Neuronal stem cell (in vitro differentiated cells): ENCODE measurements around the gene CLK3.

Experiments
- DNase-seq: peaks from one replicate; pipeline ENCODE4 v3.0.0-alpha.2; 2013; ENCODE audit warnings: low spot score
- H2AFZ ChIP-seq: one replicate; pipeline ENCODE4 v1.6.1; 2013; ENCODE audit warnings: mild to moderate bottlenecking, low read length, inconsistent platforms
- H2AK5ac ChIP-seq: 2 replicates; pipeline ENCODE4 v1.6.1; 2013; ENCODE audit warnings: low read depth, mild to moderate bottlenecking, inconsistent platforms, low read length, moderate library complexity, mixed read lengths
- H2BK120ac ChIP-seq: 2 replicates; pipeline ENCODE4 v1.6.1; 2013; ENCODE audit warnings: low read depth, mild to moderate bottlenecking, inconsistent platforms, low read length, moderate library complexity, mixed read lengths
- H2BK12ac ChIP-seq: one replicate; pipeline ENCODE4 v1.6.1; 2013; ENCODE audit warnings: low read length, inconsistent platforms
- H2BK15ac ChIP-seq: 2 replicates; pipeline ENCODE4 v1.6.1; 2013; ENCODE audit warnings: mild to moderate bottlenecking, low read length, inconsistent platforms, mixed read lengths
- H2BK5ac ChIP-seq: one replicate; pipeline ENCODE4 v1.6.1; 2013; ENCODE audit warnings: inconsistent platforms, mild to moderate bottlenecking, low read length, moderate library complexity
- H3K14ac ChIP-seq: one replicate; pipeline ENCODE4 v1.6.1; 2013; ENCODE audit warnings: low read length, inconsistent platforms
- H3K18ac ChIP-seq: 2 replicates; pipeline ENCODE4 v1.6.1; 2013; ENCODE audit warnings: low read length, inconsistent platforms
- H3K23ac ChIP-seq: 2 replicates; pipeline ENCODE4 v1.6.1; 2013; ENCODE audit warnings: low read depth, mild to moderate bottlenecking, mixed read lengths, low read length, inconsistent platforms; ENCODE audit not compliant: poor library complexity
- H3K27ac ChIP-seq: replicated peaks from 3 replicates; pipeline ENCODE4 v1.5.1; 2013; ENCODE audit warnings: low read length, inconsistent platforms
- H3K27me3 ChIP-seq, 3 experiments: 2 replicates each; pipeline ENCODE4 v1.6.1; 2013; ENCODE audit warnings: low read length in 3 of 3, mild to moderate bottlenecking in 2 of 3, inconsistent platforms in 1 of 3, low read depth in 1 of 3, mixed read lengths in 1 of 3, moderate library complexity in 1 of 3; ENCODE audit not compliant: control insufficient read depth in 3 of 3, insufficient read depth in 3 of 3
- H3K36me3 ChIP-seq, 2 donors: replicated peaks in 1 of 2; 2 replicates each; pipeline ENCODE4 v1.6.1; 2013; ENCODE audit warnings: low read length in 2 of 2; ENCODE audit not compliant: control insufficient read depth in 2 of 2, insufficient read depth in 2 of 2
- H3K4ac ChIP-seq: 2 replicates; pipeline ENCODE4 v1.6.1; 2013; ENCODE audit warnings: inconsistent platforms, mild to moderate bottlenecking, low read length, moderate library complexity
- H3K4me1 ChIP-seq, 2 donors: 1 replicate in 1 of 2; 2 replicates in 1 of 2; pipeline ENCODE4 v1.6.1; 2013; ENCODE audit warnings: low read length in 2 of 2, low read depth in 1 of 2; ENCODE audit not compliant: control insufficient read depth in 2 of 2, insufficient read depth in 1 of 2
- H3K4me2 ChIP-seq: one replicate; pipeline ENCODE4 v1.6.1; 2013; ENCODE audit warnings: mild to moderate bottlenecking, low read length, inconsistent platforms; ENCODE audit not compliant: insufficient read depth, poor library complexity, severe bottlenecking
- H3K4me3 ChIP-seq, 2 donors: 2 replicates each; pipeline ENCODE4 v1.5.1; 2013; ENCODE audit warnings: low read length in 2 of 2, mild to moderate bottlenecking in 2 of 2, inconsistent platforms in 1 of 2, moderate library complexity in 1 of 2
- H3K79me1 ChIP-seq: one replicate; pipeline ENCODE4 v1.6.1; 2013; ENCODE audit warnings: low read depth, mild to moderate bottlenecking, inconsistent platforms, low read length, moderate library complexity
- H3K9ac ChIP-seq: one replicate; pipeline ENCODE4 v1.6.1; 2013; ENCODE audit warnings: mild to moderate bottlenecking, low read depth, low read length, inconsistent platforms; ENCODE audit not compliant: poor library complexity
- H3K9me3 ChIP-seq, 2 donors: replicated peaks in 1 of 2; 2 replicates each; pipeline versions ENCODE3 to v1.6.1; 2013; ENCODE audit warnings: low read length in 2 of 2, mild to moderate bottlenecking in 2 of 2, inconsistent platforms in 1 of 2, low read depth in 1 of 2, mixed read lengths in 1 of 2, moderate library complexity in 1 of 2; ENCODE audit not compliant: control insufficient read depth in 2 of 2, insufficient read depth in 1 of 2
- H4K8ac ChIP-seq: one replicate; pipeline ENCODE4 v1.6.1; 2013; ENCODE audit warnings: low read depth, mild to moderate bottlenecking, inconsistent platforms, low read length, moderate library complexity
- H4K91ac ChIP-seq: one replicate; pipeline ENCODE4 v1.6.1; 2013; ENCODE audit warnings: low read length, low read depth, mild to moderate bottlenecking, inconsistent platforms; ENCODE audit not compliant: poor library complexity
- WGBS, 2 donors: extraction: QIAGEN DNeasy Blood & Tissue Kit; methylation state at CpG; one replicate each; pipeline ENCODE4 v1.1.7; 2013; ENCODE audit warnings: missing lambda C conversion rate in 2 of 2, mixed read lengths in 1 of 2; ENCODE audit not compliant: insufficient read length in 2 of 2, insufficient replicate concordance in 1 of 2; ENCODE audit errors: extremely low coverage in 2 of 2; 5-methylcytosine and 5-hydroxymethylcytosine counted together

CLK3 gene

DNA sequence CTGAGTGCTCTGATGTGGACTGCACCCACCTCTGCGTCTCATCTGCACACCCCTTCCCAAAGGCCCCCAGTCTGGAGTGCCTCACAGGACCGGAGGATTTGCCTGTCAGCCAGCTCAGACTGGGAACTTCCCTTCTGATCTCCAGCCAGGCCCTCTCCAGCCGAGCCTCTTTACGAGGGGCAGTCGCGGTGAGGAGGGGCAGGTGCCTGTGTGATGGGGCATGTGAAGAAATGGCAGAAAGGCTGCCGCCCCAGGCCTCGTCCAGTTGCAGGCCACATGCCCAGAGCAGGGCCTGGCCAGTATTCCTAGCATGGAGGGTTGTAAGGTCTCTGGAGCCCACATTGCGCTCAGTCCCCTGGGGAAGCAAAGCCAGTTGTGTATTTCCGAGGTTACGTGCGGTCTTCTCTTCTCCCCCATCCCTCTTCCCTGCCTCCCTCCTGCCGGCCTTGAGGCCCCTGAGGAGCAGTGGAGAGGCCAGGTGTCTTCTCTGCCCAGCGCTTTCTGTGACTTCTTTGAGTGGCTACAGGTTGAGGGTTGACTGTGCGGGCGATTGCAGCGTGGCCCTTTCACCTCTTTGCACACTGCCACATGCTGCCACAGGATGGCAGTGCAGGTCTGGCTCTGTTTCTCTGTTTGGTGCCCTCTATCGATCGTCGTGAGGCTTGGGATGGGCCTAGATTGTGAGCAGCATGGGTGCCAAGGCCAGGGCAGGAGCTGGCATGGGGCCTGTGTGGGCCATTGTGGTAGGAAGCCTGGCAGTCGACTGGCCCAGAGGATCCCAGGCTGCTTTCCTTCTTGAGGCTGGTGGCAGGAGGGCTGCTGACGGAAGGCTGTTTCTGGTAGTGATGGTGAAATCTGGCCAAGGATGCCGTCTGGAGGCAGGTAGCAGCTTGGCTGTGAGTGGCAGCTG, 5.3 kb downstream of the CLK3 start:
- no peak overlapping the region for H2BK15ac ChIP-seq
- H3K4me3 ChIP-seq: peak overlapping the region in 1 of 2 donors; percentile 18
- H2AK5ac ChIP-seq: no peak overlapping the region
- H4K91ac ChIP-seq: no peak overlapping the region
- peak overlapping the region; percentile 22 for H3K18ac ChIP-seq
- H3K27me3 ChIP-seq: no peaks in the 10 kb centered on the region
- H3K27ac ChIP-seq: no peak overlapping the region
- no peak overlapping the region for H3K9ac ChIP-seq
- H3K4me2 ChIP-seq: no peak overlapping the region
- no peak overlapping the region for H3K4ac ChIP-seq
- H3K9me3 ChIP-seq: no peaks in the 10 kb centered on the region
- H2BK5ac ChIP-seq: no peak overlapping the region
- peaks cover 6 to 9% of the 10 kb centered on the region in 2 donors for H3K4me1 ChIP-seq
- H4K8ac ChIP-seq: no peak overlapping the region
- no peak overlapping the region for H3K14ac ChIP-seq
- peaks cover 31% of the 10 kb centered on the region for H3K79me1 ChIP-seq
- peak overlapping the region; percentile 22 for H3K23ac ChIP-seq
- peaks cover 66 to 81% of the 10 kb centered on the region in 2 donors for H3K36me3 ChIP-seq
- H2BK12ac ChIP-seq: no peak overlapping the region
- H2AFZ ChIP-seq: no peak overlapping the region
- WGBS, 2 donors: no CpG with 5 or more reads among the region's 23 CpGs
- no peak overlapping the region for H2BK120ac ChIP-seq
- DNase-seq: peak; percentile 50

- no peak overlapping the region for H3K27ac ChIP-seq
- no peak overlapping the region for H4K91ac ChIP-seq
- peak overlapping the region; percentile 22 for H3K23ac ChIP-seq
- H3K36me3 ChIP-seq: peaks cover 72 to 88% of the 10 kb centered on the region in 2 donors
- H2BK5ac ChIP-seq: no peak overlapping the region
- no peak overlapping the region for H2BK12ac ChIP-seq
- DNase-seq: no peak
- no peak overlapping the region for H2BK120ac ChIP-seq
- peak overlapping the region in 1 of 2 donors; percentile 18 for H3K4me3 ChIP-seq
- no peak overlapping the region for H4K8ac ChIP-seq
- H3K4me2 ChIP-seq: no peak overlapping the region
- H2AFZ ChIP-seq: no peak overlapping the region
- H3K9ac ChIP-seq: no peak overlapping the region
- H2BK15ac ChIP-seq: no peak overlapping the region
- H2AK5ac ChIP-seq: no peak overlapping the region
- H3K9me3 ChIP-seq: no peaks in the 10 kb centered on the region
- no peak overlapping the region for H3K14ac ChIP-seq
- H3K27me3 ChIP-seq: no peaks in the 10 kb centered on the region
- H3K4ac ChIP-seq: no peak overlapping the region
- H3K79me1 ChIP-seq: peaks cover 28% of the 10 kb centered on the region
- WGBS, 2 donors: no CpG with 5 or more reads among the region's 16 CpGs
- H3K4me1 ChIP-seq: peaks cover 5 to 9% of the 10 kb centered on the region in 2 donors
- peak overlapping the region; percentile 22 for H3K18ac ChIP-seq
These were observed 5.9 kb downstream of the CLK3 start for GRCh38 chr15:74621546-74621920.

- peaks cover 1 to 7% of the 10 kb centered on the region in 2 donors for H3K4me1 ChIP-seq
- H3K18ac ChIP-seq: no peak overlapping the region
- no peak overlapping the region for H3K9ac ChIP-seq
- no peak overlapping the region for H2AK5ac ChIP-seq
- H2BK12ac ChIP-seq: no peak overlapping the region
- no peaks in the 10 kb centered on the region for H3K27me3 ChIP-seq
- no peak overlapping the region for H3K14ac ChIP-seq
- H2BK120ac ChIP-seq: no peak overlapping the region
- H3K79me1 ChIP-seq: peaks cover 26% of the 10 kb centered on the region
- H2BK15ac ChIP-seq: no peak overlapping the region
- WGBS, 2 donors: no CpG with 5 or more reads among the region's 21 CpGs
- no peak overlapping the region for H2BK5ac ChIP-seq
- no peak overlapping the region for H3K4ac ChIP-seq
- H4K91ac ChIP-seq: no peak overlapping the region
- no peak for DNase-seq
- peaks cover 76 to 92% of the 10 kb centered on the region in 2 donors for H3K36me3 ChIP-seq
- no peak overlapping the region for H3K4me2 ChIP-seq
- no peak overlapping the region for H3K27ac ChIP-seq
- no peak overlapping the region for H4K8ac ChIP-seq
- no peak overlapping the region for H2AFZ ChIP-seq
- no peak overlapping the region for H3K4me3 ChIP-seq
- no peak overlapping the region for H3K23ac ChIP-seq
- no peaks in the 10 kb centered on the region for H3K9me3 ChIP-seq
These were observed 6.3 kb downstream of the CLK3 start for GRCh38 chr15:74621936-74622335.

GRCh38 chr15:74622758-74623157, 7.1 kb downstream of the CLK3 start:
- H3K4ac ChIP-seq: no peak overlapping the region

More at GRCh38 chr15:74622758-74623157, 7.1 kb downstream of the CLK3 start:
- H3K9me3 ChIP-seq: no peaks in the 10 kb centered on the region
- no peak overlapping the region for H3K14ac ChIP-seq
- H3K9ac ChIP-seq: no peak overlapping the region
- no peak overlapping the region for H3K18ac ChIP-seq
- H2AK5ac ChIP-seq: no peak overlapping the region
- H2BK12ac ChIP-seq: no peak overlapping the region
- DNase-seq: no peak
- H3K4me3 ChIP-seq: no peak overlapping the region
- H3K4me2 ChIP-seq: no peak overlapping the region
- H3K27ac ChIP-seq: no peak overlapping the region
- H3K36me3 ChIP-seq: peaks cover 84 to 94% of the 10 kb centered on the region in 2 donors
- H2AFZ ChIP-seq: no peak overlapping the region
- H3K79me1 ChIP-seq: peaks cover 26% of the 10 kb centered on the region
- H3K27me3 ChIP-seq: no peaks in the 10 kb centered on the region
- no peak overlapping the region for H3K23ac ChIP-seq
- H4K91ac ChIP-seq: no peak overlapping the region
- H2BK5ac ChIP-seq: no peak overlapping the region
- no CpG with 5 or more reads among the region's 3 CpGs for WGBS, 2 donors
- H2BK15ac ChIP-seq: no peak overlapping the region
- no peak overlapping the region for H2BK120ac ChIP-seq
- H3K4me1 ChIP-seq: no peaks in the 10 kb centered on the region
- no peak overlapping the region for H4K8ac ChIP-seq
